Adipocyte (in vitro differentiated cells): ENCODE results near the gene HOXC10.

Experiments used
- DNase-seq: peaks from one replicate; pipeline ENCODE4 v3.0.0-alpha.2; 2015; ENCODE audit warnings: low read depth
- H3K27me3 ChIP-seq: replicated peaks from 2 replicates; pipeline ENCODE4 v1.7.0; 2013; ENCODE audit warnings: mild to moderate bottlenecking, low read length, moderate library complexity; ENCODE audit not compliant: control insufficient read depth, insufficient read depth
- H3K36me3 ChIP-seq: 2 replicates; pipeline ENCODE4 v1.7.0; 2013; ENCODE audit warnings: low read length, mild to moderate bottlenecking, moderate library complexity; ENCODE audit not compliant: control insufficient read depth, insufficient read depth, severe bottlenecking
- H3K4me1 ChIP-seq: 2 replicates; pipeline ENCODE4 v1.7.0; 2013; ENCODE audit warnings: mild to moderate bottlenecking, low read length, moderate library complexity; ENCODE audit not compliant: control insufficient read depth, insufficient read depth
- H3K4me3 ChIP-seq: 2 replicates; pipeline ENCODE4 v1.7.0; 2013; ENCODE audit warnings: mild to moderate bottlenecking, low read length, moderate library complexity
- H3K9ac ChIP-seq: 2 replicates; pipeline ENCODE4 v1.7.0; 2013; ENCODE audit warnings: mild to moderate bottlenecking, low read length, moderate library complexity
- H3K9me3 ChIP-seq: 2 replicates; pipeline ENCODE4 v1.7.0; 2013; ENCODE audit warnings: mild to moderate bottlenecking, low read length, moderate library complexity; ENCODE audit not compliant: control insufficient read depth

The HOXC10 gene

DNA sequence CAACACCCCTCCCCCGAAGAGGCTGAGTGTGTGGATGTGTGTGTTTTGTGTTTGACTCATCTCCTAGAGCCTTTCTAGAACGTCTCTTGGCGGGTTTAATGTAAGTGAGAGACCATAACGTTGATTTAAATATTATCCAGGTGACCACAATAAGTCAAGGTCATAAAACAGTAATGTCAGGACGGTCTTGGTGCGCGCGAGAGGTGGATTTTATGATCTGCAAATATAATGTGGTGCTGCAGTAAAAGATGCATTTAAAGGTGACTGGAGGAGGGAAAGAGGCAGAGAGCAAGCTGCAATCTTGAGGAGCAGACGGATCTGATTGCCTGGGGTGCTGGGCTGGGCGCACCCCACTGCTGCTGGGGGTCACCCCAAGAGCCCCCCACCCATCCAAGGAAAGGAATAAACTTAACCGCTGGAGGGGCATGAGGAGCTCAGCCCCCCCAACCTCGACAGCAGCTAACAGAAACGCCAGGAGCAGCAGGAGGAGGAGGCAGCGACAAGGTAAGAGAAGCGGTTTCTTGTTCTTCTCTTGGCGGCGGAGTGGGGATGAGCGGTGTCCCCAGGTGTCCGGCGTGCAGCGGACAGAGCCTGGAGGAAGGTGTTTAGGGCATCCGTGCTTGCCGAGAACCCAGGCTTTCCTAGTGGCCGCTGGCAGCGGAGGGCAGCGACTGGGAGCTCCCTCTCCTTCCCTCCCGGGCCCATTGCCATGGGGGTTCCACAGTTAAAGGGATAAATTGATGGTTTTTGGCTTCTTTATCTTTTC lies 5.5 kb downstream of the HOXC10 start:
- no peaks in the 10 kb centered on the region for H3K27me3 ChIP-seq
- H3K9me3 ChIP-seq: no peaks in the 10 kb centered on the region
- peaks cover 64% of the 10 kb centered on the region for H3K4me1 ChIP-seq
- H3K36me3 ChIP-seq: no peaks in the 10 kb centered on the region
- no peak for DNase-seq
- H3K9ac ChIP-seq: peak overlapping the region; percentile 96
- peak overlapping the region; percentile 92 for H3K4me3 ChIP-seq

DNA sequence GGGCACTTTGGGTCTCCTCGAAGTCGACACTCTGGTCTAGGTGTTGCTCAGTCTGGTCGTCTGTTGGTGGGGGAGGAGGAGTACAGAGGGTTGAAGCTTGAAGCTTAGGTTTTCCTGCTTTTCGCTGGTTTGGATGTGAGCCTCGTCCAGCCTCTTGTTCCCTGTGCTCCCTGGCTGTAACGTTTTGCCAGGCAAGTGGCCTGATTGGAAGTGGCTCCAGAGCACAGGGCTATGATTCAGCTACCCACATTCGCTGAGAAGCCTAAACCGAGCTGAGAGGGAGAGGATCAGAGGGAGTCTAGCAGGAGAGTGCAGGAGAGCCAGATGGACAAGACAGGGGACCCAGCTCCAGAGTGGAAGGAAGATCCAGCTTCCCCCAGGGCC lies 6.1 kb downstream of the HOXC10 start:
- Histone ChIP-seq H3K27me3 (no peaks in the 10 kb centered on the region), H3K9ac (peak overlapping the region; percentile 96), H3K4me3 (peak overlapping the region; percentile 92), H3K9me3 (no peaks in the 10 kb centered on the region), H3K4me1 (peaks cover 64% of the 10 kb centered on the region), H3K36me3 (no peaks in the 10 kb centered on the region)
- no peak for DNase-seq

DNA sequence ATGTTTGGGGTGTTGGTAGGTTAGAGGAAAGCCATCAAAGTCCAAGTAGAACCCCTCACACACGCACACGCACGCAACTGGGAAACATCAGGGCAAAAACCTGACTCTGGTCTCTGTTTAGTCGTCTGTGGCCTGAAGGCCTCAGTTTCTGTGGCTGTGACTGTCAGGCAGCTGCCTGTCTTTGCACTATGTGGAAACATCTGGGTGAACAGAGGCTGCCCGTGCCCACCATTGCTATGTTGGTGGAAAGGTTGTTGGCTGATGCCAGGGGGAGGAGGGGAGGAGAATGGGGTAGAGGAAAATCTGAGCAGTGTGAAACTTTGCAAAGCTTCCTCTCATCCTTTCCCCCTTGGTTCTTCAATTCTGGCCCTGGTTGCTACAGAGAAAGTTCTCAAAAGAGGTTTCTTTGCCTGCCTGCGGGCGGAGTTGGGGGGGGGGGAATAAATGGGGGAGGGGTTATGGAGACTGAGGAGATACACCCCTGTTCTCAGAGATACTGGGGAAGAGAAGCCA lies 7.5 kb downstream of the HOXC10 start:
- H3K9me3 ChIP-seq: no peaks in the 10 kb centered on the region

DNA sequence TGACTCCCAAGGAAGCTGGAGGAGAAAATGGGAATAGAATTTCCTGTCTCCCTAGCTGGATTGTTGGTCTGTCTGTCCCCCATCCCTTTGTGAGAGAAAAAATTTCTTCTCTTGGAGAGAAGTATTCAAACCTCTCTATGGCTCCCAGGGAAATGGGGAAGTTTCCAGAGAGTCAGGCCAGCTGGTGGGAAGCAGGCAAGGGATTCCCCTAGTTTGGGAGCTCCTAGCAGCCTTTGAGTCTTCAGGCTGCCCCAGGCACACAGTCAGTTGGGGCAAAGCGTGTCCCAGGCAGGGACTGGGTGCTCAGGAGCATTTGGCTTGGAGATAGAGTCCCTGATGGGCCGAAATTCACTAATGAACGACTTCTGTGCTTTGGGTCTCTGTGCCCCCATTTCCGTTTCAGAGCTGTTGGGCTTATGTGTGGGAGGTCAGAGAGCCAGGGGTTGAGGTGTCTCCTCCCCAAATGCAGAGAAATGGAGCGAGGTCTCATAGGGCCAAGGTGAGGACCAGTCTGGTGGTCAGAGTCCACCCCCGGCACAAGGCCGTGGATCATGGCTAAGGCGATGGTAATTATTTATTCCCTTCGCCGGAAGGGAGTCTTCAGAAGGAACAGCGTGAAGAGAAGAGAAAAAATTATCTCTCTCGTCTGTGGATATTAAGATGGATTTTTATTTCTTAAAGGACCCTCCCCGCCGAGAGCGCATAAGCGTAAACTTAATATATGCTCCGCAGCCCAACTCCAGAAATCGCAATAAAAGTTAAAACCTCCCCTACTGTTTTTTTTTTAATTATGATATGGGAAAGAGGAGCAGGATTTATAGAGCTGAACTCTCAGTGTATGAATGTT lies 8.4 kb downstream of the HOXC10 start:
- no peak for DNase-seq
- H3K9ac ChIP-seq: peak overlapping the region; percentile 96
- no peaks in the 10 kb centered on the region for H3K9me3 ChIP-seq
- H3K36me3 ChIP-seq: no peaks in the 10 kb centered on the region
- H3K4me3 ChIP-seq: peak overlapping the region; percentile 94
- H3K4me1 ChIP-seq: peaks cover 71% of the 10 kb centered on the region
- no peaks in the 10 kb centered on the region for H3K27me3 ChIP-seq

More for the DNA sequence above, 7.5 kb downstream of the HOXC10 start:
- no peaks in the 10 kb centered on the region for H3K36me3 ChIP-seq
- no peaks in the 10 kb centered on the region for H3K27me3 ChIP-seq
- peaks cover 71% of the 10 kb centered on the region for H3K4me1 ChIP-seq
- no peak for DNase-seq
- H3K4me3 ChIP-seq: peak overlapping the region; percentile 92
- peak overlapping the region; percentile 96 for H3K9ac ChIP-seq

DNA sequence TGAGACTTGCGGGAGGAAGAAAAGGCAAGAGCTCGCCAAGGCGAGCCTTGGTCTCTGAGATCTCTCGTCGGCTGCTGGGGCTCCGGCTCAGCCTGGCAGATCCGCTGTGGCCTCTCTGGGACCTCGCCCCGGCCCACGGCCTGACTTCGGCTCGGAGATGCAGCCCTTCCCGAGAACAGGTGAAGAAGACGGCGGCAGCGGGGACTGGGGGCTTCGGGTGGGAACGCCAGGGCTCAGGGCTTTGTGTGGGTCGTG lies 9.0 kb downstream of the HOXC10 start:
- H3K9ac ChIP-seq: peak overlapping the region; percentile 96
- no peak for DNase-seq
- H3K4me3 ChIP-seq: peak overlapping the region; percentile 94
- no peaks in the 10 kb centered on the region for H3K9me3 ChIP-seq
- H3K27me3 ChIP-seq: no peaks in the 10 kb centered on the region
- H3K36me3 ChIP-seq: no peaks in the 10 kb centered on the region
- H3K4me1 ChIP-seq: peaks cover 71% of the 10 kb centered on the region

DNA sequence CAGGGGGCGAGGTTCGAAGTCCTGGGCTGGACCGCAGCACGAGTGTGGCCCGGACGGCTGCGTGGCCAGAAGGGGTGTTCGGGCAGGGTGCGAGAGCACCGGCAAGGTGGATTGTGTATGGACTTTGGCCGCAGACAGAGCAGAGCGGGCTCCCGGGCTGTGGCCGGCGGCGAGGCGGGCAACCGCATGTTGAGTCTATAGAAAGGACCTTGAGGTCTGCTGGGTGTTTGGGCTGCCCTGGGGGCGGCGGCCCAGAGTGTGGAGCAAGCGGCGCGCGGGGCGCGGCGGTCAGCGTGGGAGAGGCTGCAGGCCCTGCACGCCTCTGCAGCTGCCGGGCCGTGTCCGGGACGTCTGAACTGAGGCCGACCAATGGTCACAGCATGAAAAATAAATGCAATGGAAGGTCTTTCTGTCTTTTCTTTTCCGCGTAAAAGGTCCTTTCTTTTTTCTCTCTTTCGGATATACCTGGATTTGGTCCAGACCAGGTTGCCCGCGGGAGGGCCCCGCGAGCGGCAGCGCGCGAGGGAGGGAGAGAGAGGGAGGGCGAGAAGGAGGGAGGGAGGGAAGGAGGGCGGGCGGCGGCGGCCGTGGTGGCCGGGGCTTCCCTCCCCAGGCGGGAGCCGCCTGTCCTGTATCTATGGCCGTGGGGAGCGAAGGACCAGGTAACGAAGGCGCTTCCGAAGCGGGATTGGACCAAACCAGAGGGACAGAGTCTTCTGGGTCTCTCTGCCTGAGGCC lies 9.5 kb downstream of the HOXC10 start:
- Histone ChIP-seq H3K4me1 (peaks cover 70% of the 10 kb centered on the region), H3K27me3 (no peaks in the 10 kb centered on the region), H3K9me3 (no peaks in the 10 kb centered on the region), H3K4me3 (peak overlapping the region; percentile 94), H3K36me3 (no peaks in the 10 kb centered on the region), H3K9ac (peak overlapping the region; percentile 96)
- no peak for DNase-seq

DNA sequence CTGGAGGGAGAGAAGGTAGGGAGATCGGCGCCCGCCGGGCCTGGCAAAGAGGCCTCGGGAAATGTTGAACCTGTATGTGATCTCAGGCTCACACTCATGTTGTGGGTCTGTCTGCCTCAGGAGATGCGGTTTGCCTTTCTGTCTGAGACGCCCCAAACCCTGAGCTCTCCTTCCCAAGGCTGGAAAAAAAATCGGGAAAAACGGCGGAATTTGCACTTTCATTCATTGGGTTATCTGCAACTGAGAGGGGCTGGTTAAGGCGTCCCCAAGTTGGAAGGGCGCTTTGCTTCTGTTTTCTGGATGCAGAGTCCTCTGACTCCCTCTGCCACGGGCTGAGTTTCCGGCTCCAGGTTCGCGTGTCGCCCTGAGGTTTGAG lies 10.0 kb downstream of the HOXC10 start:
- Histone ChIP-seq H3K4me1 (peaks cover 66% of the 10 kb centered on the region), H3K36me3 (no peaks in the 10 kb centered on the region), H3K4me3 (peak overlapping the region; percentile 94), H3K9ac (peak overlapping the region; percentile 96), H3K9me3 (no peaks in the 10 kb centered on the region), H3K27me3 (no peaks in the 10 kb centered on the region)
- no peak for DNase-seq

DNA sequence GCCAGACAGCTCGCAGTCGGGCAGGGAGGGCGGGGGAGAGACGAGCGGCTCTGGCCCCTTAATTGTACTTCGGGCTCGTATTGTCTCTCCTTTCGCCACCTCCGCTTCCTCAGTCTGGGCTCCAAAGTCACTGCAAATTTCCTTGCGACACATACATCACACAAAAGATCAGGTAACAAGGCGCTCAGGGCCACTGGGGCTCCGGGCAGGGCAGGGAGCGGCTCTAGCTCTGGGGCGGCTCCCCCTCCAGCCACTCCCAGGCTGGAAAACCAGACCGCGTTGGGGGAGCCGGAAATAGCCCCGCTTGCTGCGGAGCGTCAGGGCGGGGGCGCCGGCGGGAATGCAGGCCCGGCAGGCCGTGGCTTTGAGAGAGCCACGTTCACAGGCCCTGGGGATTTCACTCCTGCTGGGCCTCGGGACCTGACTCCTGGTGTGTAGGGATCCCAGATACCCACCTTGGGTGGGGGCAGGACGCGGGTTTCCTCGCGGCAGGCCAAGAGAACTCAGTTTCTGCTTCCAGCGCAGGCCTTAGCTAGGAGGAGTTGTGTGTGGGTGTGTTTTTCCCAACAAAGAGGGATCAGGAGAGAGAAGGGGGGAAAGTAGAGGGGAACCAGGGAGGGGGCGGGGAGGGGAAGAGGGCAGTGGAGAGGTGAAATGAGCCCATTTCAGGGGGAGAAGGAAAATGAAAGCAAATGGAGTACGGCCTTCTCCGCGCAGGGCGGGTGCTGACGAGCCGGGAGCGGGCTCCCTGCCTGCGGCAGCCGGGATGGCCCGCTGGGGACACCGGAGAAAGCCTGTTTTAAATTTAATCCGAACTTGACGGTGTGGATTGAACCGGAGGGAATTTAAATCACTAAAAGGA lies 10.7 kb downstream of the HOXC10 start:
- Histone ChIP-seq H3K4me1 (peaks cover 60% of the 10 kb centered on the region), H3K36me3 (no peaks in the 10 kb centered on the region), H3K4me3 (peak overlapping the region; percentile 94), H3K9ac (peak overlapping the region; percentile 96), H3K9me3 (no peaks in the 10 kb centered on the region), H3K27me3 (no peaks in the 10 kb centered on the region)
- DNase-seq: no peak

DNA sequence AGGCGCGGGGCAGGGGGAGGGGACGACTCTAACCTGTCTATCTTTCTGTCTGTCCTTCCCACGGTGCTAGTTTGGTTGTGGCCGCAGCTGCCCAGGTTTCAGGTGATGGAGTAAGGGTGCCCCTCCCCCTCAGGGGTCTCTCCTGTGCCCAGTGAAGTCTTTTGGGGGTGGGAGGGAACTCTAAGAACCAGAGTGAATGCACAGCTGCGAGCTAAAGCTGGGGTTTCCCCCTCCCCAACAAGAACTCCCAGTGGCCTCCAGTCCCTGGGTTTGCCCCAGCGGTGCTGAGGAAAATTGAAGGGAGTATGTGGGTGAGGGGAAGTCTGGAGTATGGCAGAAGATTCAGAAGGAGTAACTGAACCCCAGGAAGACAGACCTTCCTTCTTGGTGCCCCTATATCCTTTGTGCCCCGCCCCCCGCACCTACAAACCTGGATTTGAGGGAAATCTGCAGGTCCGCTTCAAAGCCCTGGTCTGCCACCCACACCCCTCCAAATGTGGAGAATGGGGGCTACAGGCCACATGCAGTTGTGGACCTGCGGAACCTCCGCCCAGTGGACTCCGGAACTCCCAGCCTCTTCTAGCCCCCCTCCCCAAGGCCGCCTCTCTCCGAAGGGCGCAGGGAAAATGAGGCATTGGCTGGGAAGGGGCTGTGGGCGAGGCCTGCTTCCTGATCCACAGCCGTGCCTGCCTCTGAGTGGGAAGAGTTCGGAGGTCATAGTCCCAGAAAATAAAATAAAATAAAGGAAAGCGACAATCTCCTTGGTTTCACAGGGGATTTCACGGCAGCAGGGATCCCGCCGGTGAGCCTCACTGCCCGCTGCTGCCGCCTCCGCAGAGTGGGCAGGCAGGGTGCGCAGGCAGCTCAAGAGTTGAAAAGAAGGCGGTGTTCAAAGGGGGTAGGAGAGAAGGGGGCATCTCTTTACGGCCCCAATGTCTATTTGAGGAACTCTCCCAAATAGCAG lies 11.6 kb downstream of the HOXC10 start:
- no peaks in the 10 kb centered on the region for H3K36me3 ChIP-seq
- DNase-seq: no peak
- H3K4me3 ChIP-seq: peak overlapping the region; percentile 94
- H3K27me3 ChIP-seq: no peaks in the 10 kb centered on the region
- peak overlapping the region; percentile 96 for H3K9ac ChIP-seq
- peaks cover 59% of the 10 kb centered on the region for H3K4me1 ChIP-seq
- H3K9me3 ChIP-seq: no peaks in the 10 kb centered on the region
